AG04449 (cell line): ENCODE results near the gene PRR20G.

ENCODE experiments used
- CTCF ChIA-PET: fragments of 350-600 bp; formaldehyde crosslinking; extraction: SDS; loops from one replicate; lab custom pipeline; 2021; ENCODE audit warnings: antibody characterized with exemption; lab: Yijun Ruan, JAX
- POLR2A ChIA-PET: fragments of 400-600, 350-600 bp; formaldehyde crosslinking; extraction: SDS; loops from one replicate; lab custom pipeline; 2020; ENCODE audit warnings: antibody characterized with exemption, inconsistent platforms; lab: Yijun Ruan, JAX
- DNase-seq: peaks from one replicate; pipeline ENCODE4 v3.0.0-alpha.2; 2010; ENCODE audit warnings: low read depth, low spot score
- H3K4me3 ChIP-seq: 2 replicates; pipeline ENCODE4 v1.5.1; 2011; ENCODE audit warnings: low read depth, mild to moderate bottlenecking, control low read depth, low read length
- TF ChIP-seq, protein P1 (sequence below): IDR thresholded peaks from one replicate; pipeline ENCODE4 v1.5.1; 2011; ENCODE audit warnings: mild to moderate bottlenecking, moderate library complexity, low read length, control low read depth, inconsistent platforms; ENCODE audit not compliant: insufficient read depth; ENCODE audit errors: missing control alignments

PRR20G gene

GRCh38 chr3:127263037-127263436, 24.8 kb downstream of the PRR20G start:
- DNase-seq = no peak
- H3K4me3 ChIP-seq = no peak overlapping the region
- POLR2A ChIA-PET = no interaction called here
- TF ChIP-seq, protein P1, sequence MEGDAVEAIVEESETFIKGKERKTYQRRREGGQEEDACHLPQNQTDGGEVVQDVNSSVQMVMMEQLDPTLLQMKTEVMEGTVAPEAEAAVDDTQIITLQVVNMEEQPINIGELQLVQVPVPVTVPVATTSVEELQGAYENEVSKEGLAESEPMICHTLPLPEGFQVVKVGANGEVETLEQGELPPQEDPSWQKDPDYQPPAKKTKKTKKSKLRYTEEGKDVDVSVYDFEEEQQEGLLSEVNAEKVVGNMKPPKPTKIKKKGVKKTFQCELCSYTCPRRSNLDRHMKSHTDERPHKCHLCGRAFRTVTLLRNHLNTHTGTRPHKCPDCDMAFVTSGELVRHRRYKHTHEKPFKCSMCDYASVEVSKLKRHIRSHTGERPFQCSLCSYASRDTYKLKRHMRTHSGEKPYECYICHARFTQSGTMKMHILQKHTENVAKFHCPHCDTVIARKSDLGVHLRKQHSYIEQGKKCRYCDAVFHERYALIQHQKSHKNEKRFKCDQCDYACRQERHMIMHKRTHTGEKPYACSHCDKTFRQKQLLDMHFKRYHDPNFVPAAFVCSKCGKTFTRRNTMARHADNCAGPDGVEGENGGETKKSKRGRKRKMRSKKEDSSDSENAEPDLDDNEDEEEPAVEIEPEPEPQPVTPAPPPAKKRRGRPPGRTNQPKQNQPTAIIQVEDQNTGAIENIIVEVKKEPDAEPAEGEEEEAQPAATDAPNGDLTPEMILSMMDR = no peak
- CTCF ChIA-PET = no interaction called here

DNA sequence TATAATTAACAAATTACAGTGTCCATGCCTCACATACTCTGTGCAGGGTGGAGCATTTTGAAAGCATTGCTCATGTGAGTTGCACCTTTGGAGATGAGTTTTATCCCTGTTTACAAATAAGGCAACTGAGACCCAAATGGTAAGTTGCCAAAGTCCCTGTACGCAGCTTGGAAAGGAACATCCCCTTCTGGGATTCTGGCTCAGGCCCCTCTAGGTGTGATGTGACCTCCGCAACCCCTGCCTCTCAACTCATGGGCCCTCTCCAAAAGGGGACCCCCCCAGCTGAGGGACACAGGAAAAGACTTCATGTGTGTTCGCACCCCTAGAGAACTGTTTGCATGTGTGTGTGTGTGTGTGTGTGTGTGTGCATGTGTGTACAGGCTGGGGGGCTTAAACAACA, 25.3 kb downstream of the PRR20G start:
- CTCF ChIA-PET = no interaction called here
- POLR2A ChIA-PET = no interaction called here
- DNase-seq = no peak
- TF ChIP-seq, protein P1 = no peak
- H3K4me3 ChIP-seq = no peak overlapping the region

GRCh38 chr3:127261925-127262324, 25.9 kb downstream of the PRR20G start:
- no peak overlapping the region for H3K4me3 ChIP-seq
- no peak for DNase-seq
- CTCF ChIA-PET = no interaction called here
- TF ChIP-seq, protein P1 = no peak
- POLR2A ChIA-PET = no interaction called here

- TF ChIP-seq, protein P1 = no peak
- ChIA-PET POLR2A (no interaction called here), CTCF (no interaction called here)
- H3K4me3 ChIP-seq = no peak overlapping the region
- DNase-seq = no peak
Observed at GRCh38 chr3:127260826-127261555, 26.9 kb downstream of the PRR20G start.

GRCh38 chr3:127260416-127260815, 27.4 kb downstream of the PRR20G start:
- H3K4me3 ChIP-seq = no peak overlapping the region
- ChIA-PET CTCF (no interaction called here), POLR2A (no interaction called here)
- no peak for DNase-seq
- TF ChIP-seq, protein P1 = no peak

GRCh38 chr3:127259882-127260281, 28.0 kb downstream of the PRR20G start:
- ChIA-PET POLR2A (no interaction called here), CTCF (no interaction called here)
- DNase-seq = no peak
- H3K4me3 ChIP-seq = no peak overlapping the region
- TF ChIP-seq, protein P1 = no peak
